Vagina (tissue), 2 donors: ENCODE results near the gene DDC. TPM values are rescaled to one million over a fixed set of nuclear protein-coding genes. Genes with fewer than 3 reads are reported as not detected.

Experiments used
- DNase-seq, 2 donors: peaks; one replicate each; pipeline ENCODE4 v3.0.0-alpha.2; 2017; ENCODE audit errors: extremely low spot score in 2 of 2
- H3K27ac ChIP-seq: fragments of 200-600 bp; sonication (generic); one replicate; pipeline ENCODE4 v1.5.1; 2019
- H3K27me3 ChIP-seq: fragments of 200-600 bp; sonication (generic); one replicate; pipeline ENCODE4 v1.5.1; 2019
- H3K36me3 ChIP-seq, 2 donors: fragments of 200-600 bp; sonication (generic); one replicate each; pipeline ENCODE4 v1.5.1; 2017 to 2019
- H3K4me1 ChIP-seq: fragments of 200-600 bp; sonication (generic); one replicate; pipeline ENCODE4 v1.5.1; 2019
- H3K4me3 ChIP-seq, 2 donors: fragments of 200-600 bp; sonication (generic); 1 replicate in 1 of 2; 2 replicates in 1 of 2; pipeline ENCODE4 v1.5.1; 2016 to 2019
- H3K9me3 ChIP-seq: fragments of 200-600 bp; sonication (generic); one replicate; pipeline ENCODE4 v1.5.1; 2019
- CTCF ChIP-seq, 3 experiments: fragments of 450-650 bp in 2 of 3; fragments of 200-600 bp in 1 of 3; sonication (generic) in 1 of 3; IDR thresholded peaks; one replicate each; pipeline ENCODE4 v1.5.1; 2017 to 2019; ENCODE audit warnings: antibody characterized with exemption in 3 of 3, mild to moderate bottlenecking in 2 of 3, moderate library complexity in 2 of 3
- POLR2A ChIP-seq, 2 donors: fragments of 450-650 bp; IDR thresholded peaks; one replicate each; pipeline ENCODE4 v1.6.1; 2017; ENCODE audit warnings: antibody characterized with exemption in 2 of 2, mild to moderate bottlenecking in 2 of 2, moderate library complexity in 2 of 2
- POLR2AphosphoS5 ChIP-seq, 2 donors: sonication (generic); formaldehyde crosslinking; IDR thresholded peaks; one replicate each; pipeline ENCODE4 v1.9.0; 2017; ENCODE audit warnings: antibody characterized with exemption in 2 of 2, mild to moderate bottlenecking in 2 of 2, low read depth in 1 of 2; ENCODE audit not compliant: insufficient read depth in 1 of 2
- intact Hi-C: fragments of 100-400 bp; cut with DNase I; formaldehyde crosslinking; loops from one replicate; pipeline ENCODE4 v1.15.1; 2023
- total RNA-seq: library from RNA; depleted of rRNA; stranded (reverse); fragments of >200 nt; gene quantifications from one replicate; pipeline ENCODE4 v1.2.3, GENCODE V29; 2016

The DDC gene
- total RNA-seq, 1 donor from 2014 or later, result 1.7 TPM

GRCh38 chr7:50415844-50416364 lies 149.3 kb downstream of the DDC start:
- intact Hi-C loops, result no loop called here
- Histone ChIP-seq H3K4me3 (no peak overlapping the region), H3K9me3 (no peaks in the 10 kb centered on the region), H3K4me1 (no peaks in the 10 kb centered on the region), H3K36me3 (no peaks in the 10 kb centered on the region), H3K27ac (no peak overlapping the region), H3K27me3 (no peaks in the 10 kb centered on the region)
- no peak for DNase-seq
- TF ChIP-seq POLR2AphosphoS5 (IDR thresholded peaks at IDR 0.05; ENCODE audit: insufficient read depth in 1 of 2, low read depth in 1 of 2), result no peak
- TF ChIP-seq POLR2A (IDR thresholded peaks at IDR 0.05), result no peak
- TF ChIP-seq CTCF (IDR thresholded peaks at IDR 0.05), result no peak

GRCh38 chr7:50413561-50413960 lies 151.6 kb downstream of the DDC start:
- TF ChIP-seq CTCF (IDR thresholded peaks at IDR 0.05) (no peak), POLR2A (IDR thresholded peaks at IDR 0.05) (no peak), POLR2AphosphoS5 (IDR thresholded peaks at IDR 0.05; ENCODE audit: insufficient read depth in 1 of 2, low read depth in 1 of 2) (no peak)
- DNase-seq, result no peak
- intact Hi-C loops, result no loop called here
- Histone ChIP-seq H3K9me3 (no peaks in the 10 kb centered on the region), H3K4me3 (no peak overlapping the region), H3K27ac (no peak overlapping the region), H3K36me3 (no peaks in the 10 kb centered on the region), H3K27me3 (no peaks in the 10 kb centered on the region), H3K4me1 (no peaks in the 10 kb centered on the region)

- TF ChIP-seq POLR2AphosphoS5 (IDR thresholded peaks at IDR 0.05; ENCODE audit: insufficient read depth in 1 of 2, low read depth in 1 of 2), result no peak
- TF ChIP-seq CTCF (IDR thresholded peaks at IDR 0.05), result no peak
- no peak for TF ChIP-seq POLR2A (IDR thresholded peaks at IDR 0.05)
- intact Hi-C loops, result no loop called here
These were observed 152.2 kb downstream of the DDC start for GRCh38 chr7:50412973-50413372.

GRCh38 chr7:50411332-50411731 lies 153.9 kb downstream of the DDC start:
- Histone ChIP-seq H3K9me3 (no peaks in the 10 kb centered on the region), H3K4me1 (no peaks in the 10 kb centered on the region), H3K36me3 (no peaks in the 10 kb centered on the region), H3K27ac (no peak overlapping the region), H3K27me3 (no peaks in the 10 kb centered on the region), H3K4me3 (no peak overlapping the region)
- intact Hi-C loops, result no loop called here
- TF ChIP-seq CTCF (IDR thresholded peaks at IDR 0.05) (no peak), POLR2A (IDR thresholded peaks at IDR 0.05) (no peak), POLR2AphosphoS5 (IDR thresholded peaks at IDR 0.05; ENCODE audit: insufficient read depth in 1 of 2, low read depth in 1 of 2) (no peak)
- no peak for DNase-seq

More at GRCh38 chr7:50412973-50413372, 152.2 kb downstream of the DDC start:
- Histone ChIP-seq H3K27me3 (no peaks in the 10 kb centered on the region), H3K4me1 (no peaks in the 10 kb centered on the region), H3K4me3 (no peak overlapping the region), H3K36me3 (no peaks in the 10 kb centered on the region), H3K9me3 (no peaks in the 10 kb centered on the region), H3K27ac (no peak overlapping the region)
- no peak for DNase-seq

- Histone ChIP-seq H3K4me1 (no peaks in the 10 kb centered on the region), H3K27ac (no peak overlapping the region), H3K4me3 (no peak overlapping the region), H3K9me3 (no peaks in the 10 kb centered on the region), H3K27me3 (no peaks in the 10 kb centered on the region), H3K36me3 (no peaks in the 10 kb centered on the region)
- intact Hi-C loops, result no loop called here
- DNase-seq, result no peak
- no peak for TF ChIP-seq POLR2AphosphoS5 (IDR thresholded peaks at IDR 0.05; ENCODE audit: insufficient read depth in 1 of 2, low read depth in 1 of 2)
- no peak for TF ChIP-seq CTCF (IDR thresholded peaks at IDR 0.05)
- no peak for TF ChIP-seq POLR2A (IDR thresholded peaks at IDR 0.05)
These were observed 155.1 kb downstream of the DDC start for GRCh38 chr7:50409856-50410745.
